Breast epithelium (tissue), 4 donors: ENCODE data around the gene C8A. TPM values are rescaled to one million over a fixed set of nuclear protein-coding genes. Genes with fewer than 3 reads are reported as not detected.

Experiments used
- DNase-seq, 2 donors: peaks; one replicate each; pipeline ENCODE4 v3.0.0-alpha.2; 2019; ENCODE audit warnings: low spot score in 2 of 2
- H3K27ac ChIP-seq, 2 donors: fragments of 200-600 bp; sonication (generic) in 1 of 2; one replicate each; pipeline ENCODE4 v1.5.1; 2016 to 2019; ENCODE audit warnings: mild to moderate bottlenecking in 1 of 2
- H3K27me3 ChIP-seq, 2 donors: fragments of 200-600 bp; sonication (generic) in 1 of 2; one replicate each; pipeline versions ENCODE4 v1.5.1 to v1.6.0; 2017 to 2019; ENCODE audit warnings: control low read depth in 1 of 2, mild to moderate bottlenecking in 1 of 2
- H3K36me3 ChIP-seq: fragments of 200-600 bp; one replicate; pipeline ENCODE4 v1.5.1; 2019
- H3K4me1 ChIP-seq, 2 donors: fragments of 200-600 bp; sonication (generic); one replicate each; pipeline ENCODE4 v1.5.1; 2016 to 2019; ENCODE audit warnings: control low read depth in 1 of 2
- H3K4me3 ChIP-seq, 3 donors: fragments of 200-600 bp; sonication (generic); 1 replicate in 2 of 3; 2 replicates in 1 of 3; pipeline ENCODE4 v1.5.1; 2016 to 2019; ENCODE audit warnings: mild to moderate bottlenecking in 3 of 3, moderate library complexity in 2 of 3
- H3K9me3 ChIP-seq, 2 donors: fragments of 200-600 bp; sonication (generic) in 1 of 2; one replicate each; pipeline ENCODE4 v1.5.1; 2016 to 2019; ENCODE audit warnings: control low read depth in 1 of 2
- CTCF ChIP-seq, 3 donors: fragments of 450-650 bp; IDR thresholded peaks; one replicate each; pipeline ENCODE4 v1.5.1; 2016 to 2017; ENCODE audit warnings: antibody characterized with exemption in 3 of 3, mild to moderate bottlenecking in 3 of 3, moderate library complexity in 3 of 3
- POLR2A ChIP-seq: fragments of 450-650 bp; IDR thresholded peaks from one replicate; pipeline ENCODE4 v1.6.1; 2016; ENCODE audit warnings: antibody characterized with exemption, mild to moderate bottlenecking, moderate library complexity
- POLR2AphosphoS5 ChIP-seq, 3 donors: sonication (generic); formaldehyde crosslinking; IDR thresholded peaks; one replicate each; pipeline ENCODE4 v1.6.1; 2017; ENCODE audit warnings: antibody characterized with exemption in 3 of 3
- intact Hi-C: fragments of 100-400 bp; cut with DNase I; formaldehyde crosslinking; loops from one replicate; pipeline ENCODE4 v1.15.1; 2023; ENCODE audit warnings: low total_unique reads
- total RNA-seq, 3 donors: library from RNA; depleted of rRNA; stranded (reverse); fragments of >200 nt; gene quantifications; one replicate each; pipeline ENCODE4 v1.1.0, GENCODE V29; 2016

C8A gene
- total RNA-seq, 3 donors from 2014 or later = not detected

DNA sequence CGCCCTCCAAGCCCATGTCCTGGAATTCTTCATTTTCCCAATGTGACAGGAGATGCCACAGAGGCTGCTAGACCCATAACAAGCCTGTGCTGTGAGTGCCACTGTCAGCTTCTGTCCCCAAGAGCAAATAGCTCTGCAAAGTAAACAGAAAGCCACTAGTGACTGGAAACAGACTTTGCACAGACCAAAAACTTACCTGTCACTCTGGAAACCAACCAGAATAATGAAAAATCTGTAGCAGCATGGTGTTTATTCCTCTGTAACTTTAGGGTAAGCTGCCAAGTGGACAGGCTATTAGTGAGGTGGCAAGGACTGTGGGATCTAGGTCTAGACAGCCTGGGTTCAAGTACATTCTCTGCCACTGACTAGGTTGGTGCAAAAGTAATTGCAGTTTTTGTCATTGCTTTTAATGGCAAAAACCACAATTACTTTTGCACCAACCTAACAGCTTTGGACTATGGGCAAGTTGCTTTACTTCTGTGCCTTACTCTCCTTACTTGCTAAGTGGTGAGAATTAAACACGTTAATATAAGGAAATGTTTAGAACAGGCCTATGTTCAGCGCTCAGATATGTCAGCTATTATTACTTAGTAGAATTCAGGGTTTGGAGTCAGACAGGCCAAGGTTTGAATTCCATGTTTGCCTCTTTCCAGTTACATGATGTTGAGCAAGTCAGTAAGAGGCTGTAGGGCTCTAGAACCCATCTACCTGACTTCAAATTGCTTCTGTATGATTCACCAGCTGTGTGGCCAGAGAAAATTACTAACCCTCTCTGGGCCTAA, 111.5 kb downstream of the C8A start, which contains the start of gene C8B:
Gene C8B (minus strand): TSS at position 100 of the 782 bp plus-strand sequence. CDS start 67 bp downstream, at position 33.
- Histone ChIP-seq H3K4me3 (no peak within 1 kb of the TSS), H3K27me3 (no peaks in the 10 kb centered on the region), H3K36me3 (no peaks in the 10 kb centered on the region), H3K9me3 (no peaks in the 10 kb centered on the region), H3K4me1 (no peaks in the 10 kb centered on the region), H3K27ac (no peak within 1 kb of the TSS)
- TF ChIP-seq CTCF (IDR thresholded peaks at IDR 0.05) (no peak), POLR2AphosphoS5 (IDR thresholded peaks at IDR 0.05) (no peak), POLR2A (no peak)
- no peak for DNase-seq
- intact Hi-C loops = loop anchor here (2.0 kb wide), 1 partner anchor 57 kb away; no protein-coding TSS in a partner anchor

- H3K4me3 ChIP-seq = no peak overlapping the region
- no peak overlapping the region for H3K27ac ChIP-seq
- TF ChIP-seq CTCF (IDR thresholded peaks at IDR 0.05) (no peak), POLR2A (no peak), POLR2AphosphoS5 (IDR thresholded peaks at IDR 0.05) (no peak)
- H3K9me3 ChIP-seq = no peaks in the 10 kb centered on the region
- intact Hi-C loops = loop anchor here (2.0 kb wide), 1 partner anchor 58 kb away; no protein-coding TSS in a partner anchor
- H3K36me3 ChIP-seq = no peaks in the 10 kb centered on the region
- DNase-seq = no peak
- H3K27me3 ChIP-seq = no peaks in the 10 kb centered on the region
- H3K4me1 ChIP-seq = no peaks in the 10 kb centered on the region
Observed at GRCh38 chr1:56966698-56966999, 112.1 kb downstream of the C8A start.

GRCh38 chr1:56967355-56967754, 112.8 kb downstream of the C8A start:
- Histone ChIP-seq H3K9me3 (no peaks in the 10 kb centered on the region), H3K27me3 (no peaks in the 10 kb centered on the region), H3K4me1 (no peaks in the 10 kb centered on the region), H3K4me3 (no peak overlapping the region), H3K36me3 (no peaks in the 10 kb centered on the region), H3K27ac (no peak overlapping the region)
- intact Hi-C loops = loop anchor here (2.0 kb wide), 1 partner anchor 59 kb away; no protein-coding TSS in a partner anchor
- TF ChIP-seq POLR2A (no peak), CTCF (IDR thresholded peaks at IDR 0.05) (no peak), POLR2AphosphoS5 (IDR thresholded peaks at IDR 0.05) (no peak)
- DNase-seq = no peak

Other genes starting within 250 kb of the C8A start
- gene PRKAA2, start 209.5 kb upstream of the C8A start, total RNA-seq = 10 to 100 TPM in 1 of 3 donors, 1 to 10 TPM in 2; 2.4 to 11.8 (median 6.6) TPM
- gene FYB2, start 35.4 kb upstream of the C8A start, total RNA-seq = 10 to 100 TPM in 2 of 3 donors, not detected in 1; 11.3 to 22.9 TPM
- gene C8B, start 111.2 kb downstream of the C8A start, total RNA-seq = not detected